ENCODE data around the gene EXOC3.

The EXOC3 gene

DNA sequence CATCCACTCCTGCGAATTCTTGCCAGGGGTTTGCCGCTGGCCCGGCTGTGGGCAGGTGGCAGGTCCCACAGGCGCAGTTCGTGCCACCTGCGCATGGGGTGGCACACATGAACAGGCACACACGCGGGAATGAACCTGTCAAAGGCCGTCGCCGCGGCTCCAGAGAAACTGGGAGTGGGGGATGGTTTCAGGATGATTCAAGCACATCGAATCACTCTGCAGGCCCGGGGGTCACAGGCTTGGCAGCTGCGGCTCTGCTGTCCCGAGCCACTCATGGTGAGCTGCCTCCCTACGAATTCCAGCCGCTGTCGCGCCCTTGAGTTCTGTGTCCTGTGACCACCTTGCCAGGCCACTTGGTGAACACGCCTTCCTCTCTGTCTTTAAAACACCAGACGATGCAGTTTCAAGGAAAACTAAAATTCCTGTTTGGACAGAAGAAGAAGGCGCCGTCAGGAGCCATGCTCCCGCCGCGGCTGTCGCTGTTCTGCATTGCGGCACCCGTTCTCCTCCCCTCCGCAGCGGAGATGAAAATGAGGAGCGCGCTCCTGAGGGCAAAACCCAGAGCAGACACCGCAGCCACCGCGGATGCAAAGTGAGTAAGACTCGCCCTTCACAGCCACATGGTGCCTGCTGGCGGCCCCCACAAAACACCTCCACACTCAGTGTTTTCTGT, 15.4 kb upstream of the EXOC3 start:
- no peak for DNase-seq

DNA sequence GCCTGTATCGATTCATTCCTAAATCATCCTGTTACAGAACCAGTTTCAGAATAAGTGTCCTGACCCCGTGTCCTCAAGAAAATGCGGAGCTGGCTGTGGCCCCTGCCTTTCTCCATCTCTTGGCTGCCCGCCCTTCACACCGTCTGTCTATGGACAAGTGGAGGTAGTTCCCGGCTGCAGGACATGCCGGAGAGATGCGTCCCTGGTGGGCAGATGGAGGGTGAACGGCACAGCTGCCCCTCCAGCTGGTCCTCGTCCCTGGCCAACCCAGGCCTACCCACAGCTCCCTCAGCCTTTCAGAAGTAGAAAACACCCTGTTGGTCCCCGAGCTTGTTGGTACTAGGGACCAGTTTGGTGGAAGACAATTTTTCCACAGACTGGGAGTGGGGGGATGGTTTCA, 14.8 kb upstream of the EXOC3 start:
- no peak for DNase-seq

DNA sequence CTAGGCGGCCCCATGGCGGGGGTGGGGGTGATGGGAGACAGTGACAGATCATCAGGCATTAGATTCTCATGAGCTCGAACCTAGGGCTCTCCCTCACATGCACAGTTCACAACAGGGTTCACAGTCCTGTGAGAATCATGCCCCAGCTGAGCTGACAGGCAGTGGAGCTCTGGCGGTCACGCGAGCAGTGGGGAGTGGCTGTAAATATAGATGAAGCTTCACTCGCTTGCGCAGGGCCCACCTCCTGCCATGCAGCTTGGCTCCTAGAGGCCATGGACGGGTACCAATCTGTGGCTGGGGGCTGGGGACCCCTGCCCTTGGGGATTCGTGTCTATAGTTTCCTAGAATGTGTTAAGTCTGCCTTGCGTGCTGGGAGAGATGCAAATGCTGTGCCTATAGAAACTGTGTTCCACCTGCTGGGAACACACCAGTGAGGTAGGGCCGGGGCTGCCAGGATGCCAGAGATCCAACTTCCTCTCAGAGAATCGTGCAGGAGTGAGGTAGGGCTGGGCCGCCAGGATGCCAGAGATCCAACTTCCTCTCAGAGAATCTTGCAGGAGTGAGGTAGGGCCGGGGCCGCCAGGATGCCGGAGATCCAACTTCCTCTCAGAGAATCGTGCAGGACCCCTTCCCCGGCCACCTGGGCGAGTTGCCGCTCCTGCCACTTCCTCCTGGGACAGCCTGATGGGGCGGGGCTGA, 14.1 kb upstream of the EXOC3 start:
- DNase-seq, result no peak

DNA sequence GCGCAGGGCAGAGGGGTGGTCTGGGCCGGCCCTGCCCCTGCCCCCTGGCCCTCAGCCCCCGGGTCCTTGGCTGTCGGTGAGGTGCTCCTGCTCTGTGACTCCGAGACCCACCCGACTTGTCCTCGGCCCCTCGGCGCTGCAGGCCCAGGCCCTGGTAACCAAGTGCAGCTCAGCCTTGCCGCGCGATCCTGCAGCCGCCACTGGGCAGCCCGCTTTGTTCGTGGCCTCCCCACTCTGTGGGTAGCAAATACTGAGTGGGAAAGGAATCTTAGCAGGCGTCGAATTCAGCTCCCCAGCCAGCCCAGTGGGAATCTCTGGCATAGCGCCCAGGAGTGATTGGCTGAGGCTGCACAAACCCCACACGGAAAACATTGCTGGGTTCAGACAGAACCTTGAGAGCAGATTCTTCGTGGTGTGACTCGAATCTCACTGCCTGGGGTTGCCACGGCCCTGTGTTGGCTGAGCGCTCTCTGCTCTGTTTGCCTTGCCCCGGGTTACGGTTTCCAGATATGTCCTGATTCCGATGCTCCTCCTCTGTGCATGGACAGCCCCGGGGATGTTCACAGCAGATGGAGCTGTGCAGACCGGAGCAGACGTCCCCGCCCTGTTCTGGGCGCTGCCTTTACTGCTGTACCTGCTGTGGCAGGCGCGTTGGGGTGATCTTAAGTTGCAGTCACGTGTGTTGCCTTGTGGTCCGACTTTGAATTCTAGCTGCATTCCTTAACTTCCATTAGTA, 13.4 kb upstream of the EXOC3 start:
- DNase-seq, result no peak

DNA sequence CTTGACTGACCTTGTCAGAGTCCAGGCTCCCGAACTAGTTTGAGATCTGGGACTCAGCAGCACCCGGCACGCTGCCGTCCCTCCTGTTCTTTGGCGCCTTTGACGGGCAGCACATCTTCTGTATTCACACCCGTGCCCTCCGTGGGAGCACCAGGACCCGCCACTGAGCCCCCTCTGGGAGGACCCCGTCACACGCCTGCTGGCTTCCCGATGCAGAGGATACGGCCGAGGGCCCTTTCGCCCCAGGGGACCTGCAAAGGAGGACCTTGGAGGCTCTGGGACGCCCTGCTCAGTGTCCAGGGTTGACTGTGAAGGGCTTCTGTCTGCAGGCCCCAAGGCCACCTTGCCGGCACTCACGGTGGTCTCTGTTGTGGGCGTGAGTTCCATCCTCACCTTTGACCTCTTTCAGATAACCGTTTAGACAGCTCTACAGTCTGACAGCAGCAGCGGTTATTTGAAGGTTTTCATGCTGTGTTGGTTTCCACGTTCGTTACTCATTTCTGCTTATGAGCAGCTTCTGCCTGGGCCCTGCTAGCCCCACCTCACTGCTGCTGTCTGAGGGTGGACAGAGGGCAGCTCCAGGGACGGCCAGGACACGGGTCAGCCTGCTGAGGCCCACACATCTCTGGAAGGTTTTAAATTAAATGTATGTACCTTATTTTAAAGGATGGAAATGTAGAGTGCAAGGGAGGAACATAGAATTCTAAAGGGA, 12.6 kb upstream of the EXOC3 start:
- no peak for DNase-seq

DNA sequence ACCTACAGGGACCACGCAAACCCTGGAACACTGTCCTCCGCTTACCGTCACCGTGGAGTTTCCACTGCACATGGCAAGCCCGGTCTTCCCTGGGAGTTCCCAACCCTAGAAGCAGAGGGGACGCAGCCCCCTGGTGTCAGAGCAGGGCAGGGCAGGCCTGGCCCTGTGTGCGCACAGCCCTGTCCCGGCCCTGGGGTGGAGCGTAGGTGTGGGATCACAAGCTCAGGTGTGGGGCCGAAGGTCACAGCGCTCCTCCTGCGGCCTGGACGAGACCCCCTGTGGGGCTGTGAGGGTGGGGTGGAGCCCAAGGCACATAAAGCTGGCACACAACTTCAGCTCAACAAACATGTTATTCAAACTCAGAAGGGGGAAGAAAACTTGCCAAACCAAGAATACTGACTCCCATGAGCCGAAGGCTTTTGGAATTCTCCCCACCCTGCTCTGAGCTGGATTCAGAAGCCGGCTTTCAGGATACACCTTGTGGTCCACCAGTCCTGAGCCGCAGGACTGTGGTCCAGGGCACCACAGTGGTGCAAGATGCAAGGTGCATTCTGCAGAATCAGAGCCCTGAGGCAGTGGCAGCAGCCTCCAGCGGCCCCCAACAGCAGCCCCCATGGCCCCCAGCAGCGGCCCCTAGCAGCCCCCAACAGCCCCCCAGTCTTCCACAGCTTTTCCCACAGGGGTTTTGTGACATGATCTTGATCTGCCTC, 11.8 kb upstream of the EXOC3 start:
- no peak for DNase-seq

DNA sequence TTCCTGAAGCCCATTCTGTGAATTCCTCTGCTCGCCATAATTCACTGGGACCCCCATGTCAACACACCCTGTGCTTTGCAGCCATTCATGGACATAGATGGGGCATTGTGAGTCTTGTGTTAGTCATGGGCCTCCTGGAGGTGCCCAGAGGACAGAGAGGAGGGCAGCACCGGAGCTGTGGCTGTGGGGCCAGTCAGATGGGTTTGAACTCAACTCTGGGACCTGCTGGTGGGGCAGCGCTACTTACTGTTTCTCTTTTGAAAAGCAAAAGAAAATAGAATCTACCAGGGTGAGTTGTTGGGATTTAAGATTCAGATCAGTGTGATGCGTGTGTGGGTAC, 11.3 kb upstream of the EXOC3 start:
- no peak for DNase-seq

DNA sequence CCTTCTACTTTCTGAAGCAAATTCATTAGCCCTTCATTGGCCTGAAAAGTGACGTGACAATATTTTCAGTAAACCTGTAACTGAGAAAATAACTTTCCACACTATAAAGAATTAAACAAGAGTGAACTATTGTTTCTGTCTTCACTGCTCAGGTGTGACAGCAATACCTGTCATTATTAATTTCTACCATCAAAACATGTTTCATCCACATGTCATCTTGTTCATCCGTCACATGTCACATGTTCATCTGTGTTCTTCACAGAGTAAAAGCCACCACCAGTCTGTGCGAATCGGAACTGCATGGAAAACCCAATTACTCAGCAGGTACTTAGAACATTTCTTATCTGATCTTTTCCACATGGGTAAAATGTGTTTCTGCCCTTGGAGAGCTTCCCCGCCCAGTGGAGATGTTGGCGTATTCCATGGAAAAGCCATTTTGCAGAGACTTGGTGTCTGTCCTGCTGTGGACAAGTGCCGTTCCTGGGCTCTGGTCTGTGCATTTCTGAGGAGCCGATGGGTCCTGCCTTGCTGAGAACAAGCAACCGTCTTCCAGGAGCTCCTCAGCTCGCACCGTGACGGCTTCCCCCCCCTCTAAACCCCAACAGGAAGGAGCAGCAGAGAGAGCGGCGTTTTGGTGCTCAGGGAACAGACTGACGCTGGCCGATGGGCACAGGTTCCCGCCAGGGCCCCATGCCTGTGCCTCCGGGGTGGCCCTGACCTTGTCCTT, 10.6 kb upstream of the EXOC3 start:
- no peak for DNase-seq

DNA sequence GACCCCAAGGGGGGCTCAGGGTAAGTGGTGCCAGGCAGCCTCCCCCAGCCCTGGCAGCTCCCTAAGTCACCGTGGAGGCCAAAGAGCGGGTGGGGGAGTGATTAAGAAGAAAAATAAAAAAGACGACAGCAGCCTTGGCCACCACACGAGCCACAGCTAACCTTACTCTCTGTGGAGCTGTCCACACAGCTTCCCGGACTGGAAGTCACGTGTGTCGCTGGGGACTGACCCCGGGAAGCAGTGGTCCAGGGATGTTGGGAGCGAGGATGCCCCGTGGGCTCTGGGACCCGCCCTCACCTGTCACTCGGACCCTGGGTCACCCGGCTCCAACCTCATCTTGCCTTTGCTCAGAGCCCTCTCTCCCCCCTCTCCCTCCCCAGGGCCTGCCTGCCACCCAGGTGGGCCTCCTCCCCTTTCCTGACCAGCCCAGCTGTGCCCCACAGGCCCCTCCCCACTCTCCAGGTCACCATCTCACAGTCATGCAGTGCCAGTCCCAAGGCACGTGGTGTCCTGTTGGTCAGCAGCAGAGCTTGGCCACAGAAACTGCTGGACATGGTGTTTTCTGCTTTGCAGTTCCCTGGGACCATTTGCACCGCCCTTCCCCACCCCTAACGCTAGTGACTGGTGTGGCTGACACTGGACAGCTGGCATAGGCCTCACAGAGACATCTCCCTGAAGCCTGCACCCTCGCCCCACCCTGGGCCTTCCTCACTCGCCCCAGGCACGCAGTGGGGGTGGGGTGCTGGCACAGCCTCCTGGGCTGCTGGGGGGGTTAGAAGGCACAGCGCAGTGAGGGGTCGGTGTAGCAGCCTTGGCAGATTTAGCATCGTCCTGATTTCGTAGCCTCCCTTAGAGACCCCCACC, 9.8 kb upstream of the EXOC3 start:
- no peak for DNase-seq

DNA sequence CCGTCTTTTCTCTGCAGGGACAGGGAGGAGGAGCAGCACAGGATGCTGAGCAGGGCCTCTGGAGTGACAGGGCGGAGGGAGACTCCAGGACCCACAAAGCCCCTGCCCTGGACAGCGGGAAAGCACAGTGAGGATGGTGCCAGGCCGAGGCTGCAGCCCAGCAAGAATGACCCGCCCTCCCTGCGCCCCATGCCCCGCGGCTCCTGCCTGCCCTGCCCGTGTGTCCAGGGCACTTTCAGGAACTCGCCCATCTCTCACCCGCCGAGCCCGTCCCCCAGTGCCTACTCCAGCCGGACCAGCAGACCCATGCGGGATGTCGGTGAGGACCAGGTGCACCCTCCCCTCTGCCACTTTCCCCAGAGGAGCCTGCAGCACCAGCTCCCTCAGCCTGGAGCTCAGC, 9.1 kb upstream of the EXOC3 start:
- no peak for DNase-seq

DNA sequence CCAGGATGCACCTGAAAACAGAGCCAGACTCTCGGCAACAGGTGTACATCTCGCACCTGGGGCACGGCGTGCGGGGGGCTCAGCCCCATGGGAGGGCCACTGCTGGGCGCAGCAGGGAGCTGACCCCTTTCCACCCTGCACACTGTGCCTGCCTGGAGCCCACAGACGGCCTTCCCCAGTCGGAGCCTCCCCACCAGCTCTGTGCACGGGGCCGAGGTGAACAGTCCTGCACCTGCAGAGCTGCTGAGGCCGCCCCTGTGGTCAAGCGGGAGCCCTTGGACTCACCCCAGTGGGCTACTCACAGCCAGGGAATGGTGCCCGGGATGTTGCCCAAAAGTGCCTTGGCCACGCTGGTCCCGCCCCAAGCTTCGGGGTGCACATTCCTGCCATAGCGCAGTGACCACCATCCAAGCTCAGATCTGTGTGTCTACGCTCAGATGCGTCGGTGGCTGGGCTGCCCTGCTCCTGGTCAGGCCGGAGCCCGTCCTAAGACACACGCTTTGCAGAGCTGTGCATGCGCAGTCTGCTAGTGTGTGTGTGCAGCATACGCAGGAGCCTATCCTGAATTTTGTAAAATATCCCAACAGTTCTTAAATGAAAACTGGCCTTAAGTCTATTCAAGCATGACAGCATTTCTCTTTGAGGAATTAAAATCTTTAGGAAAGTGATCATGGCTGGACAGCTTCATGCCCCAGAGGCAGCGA, 8.4 kb upstream of the EXOC3 start:
- DNase-seq, result no peak

DNA sequence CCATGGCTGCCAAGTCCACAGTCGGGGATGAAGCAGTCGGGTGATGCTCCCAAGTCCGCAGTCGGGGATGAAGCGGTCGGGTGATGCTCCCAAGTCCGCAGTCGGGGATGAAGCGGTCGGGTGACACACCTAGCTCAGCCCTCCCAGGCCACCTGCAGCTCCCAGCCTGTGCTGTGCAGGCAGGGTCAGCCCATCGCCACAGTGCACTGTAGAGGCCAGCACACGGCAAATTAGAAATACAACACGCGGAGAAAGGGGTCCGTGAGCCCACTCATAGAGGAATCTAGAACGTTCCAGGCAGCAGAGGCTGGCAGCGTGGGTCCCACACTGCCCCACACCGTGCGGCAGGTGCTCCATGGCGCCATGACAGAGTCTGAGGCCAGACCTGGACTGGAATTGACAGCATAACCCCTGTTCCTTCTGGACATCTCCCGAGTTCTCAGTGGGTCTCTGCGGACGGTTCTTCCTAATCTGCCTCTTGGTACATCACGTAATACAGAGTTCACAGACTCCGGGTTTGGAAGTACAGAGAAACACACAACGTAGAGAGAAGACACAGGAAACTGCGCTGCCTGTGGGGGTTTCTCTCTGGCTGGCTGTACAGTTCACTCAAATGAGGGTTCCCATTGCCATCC, 7.7 kb upstream of the EXOC3 start:
- DNase-seq, result no peak

DNA sequence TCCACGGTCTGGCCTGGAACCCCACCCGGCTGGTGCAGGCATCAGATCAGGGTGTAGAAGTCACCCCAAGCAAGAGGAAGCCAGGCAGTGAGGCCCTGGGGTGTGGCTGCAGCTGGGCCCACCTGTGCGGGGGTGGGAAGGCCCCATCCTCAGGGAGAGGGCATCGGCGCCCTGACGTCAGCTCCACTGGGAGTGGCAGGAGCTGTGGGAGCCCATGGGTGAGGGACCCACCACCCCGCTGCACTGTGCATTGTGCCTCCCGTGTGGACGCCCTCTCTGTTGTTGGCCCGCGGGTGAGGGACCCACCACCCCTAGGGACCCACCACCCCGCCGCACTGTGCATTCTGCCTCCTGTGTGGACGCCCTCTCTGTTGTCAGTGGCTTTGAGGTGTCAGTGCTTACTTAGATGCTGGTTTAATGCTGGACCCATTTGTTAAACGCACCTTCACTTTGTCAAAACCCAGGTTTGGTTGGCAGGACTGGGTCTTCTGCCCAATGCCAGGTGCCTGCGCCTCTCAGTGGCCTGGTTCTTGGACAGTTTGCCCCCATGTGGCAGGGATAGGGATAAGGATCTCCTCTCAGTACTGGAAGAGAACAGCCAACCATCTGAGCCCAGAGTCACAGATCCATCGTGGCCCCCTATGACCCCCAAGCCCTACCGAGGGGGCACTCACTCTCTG, 6.9 kb upstream of the EXOC3 start:
- DNase-seq, result no peak

DNA sequence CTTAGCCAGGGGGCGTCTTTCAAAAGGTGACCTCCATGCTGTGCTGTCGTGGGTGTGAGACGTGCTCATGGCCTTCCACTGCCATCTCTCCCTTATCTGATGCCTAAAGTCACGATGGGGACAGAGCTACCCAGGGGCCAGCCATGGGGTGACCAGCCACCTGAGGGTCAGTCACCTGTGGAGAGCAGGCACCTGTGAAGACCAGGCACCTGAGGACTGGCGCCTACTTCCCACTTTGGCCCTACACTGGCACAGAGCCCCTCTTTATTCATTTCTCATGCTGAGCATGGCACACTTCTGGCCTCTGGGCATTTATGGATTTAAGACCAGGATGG, 6.4 kb upstream of the EXOC3 start:
- no peak for DNase-seq

DNA sequence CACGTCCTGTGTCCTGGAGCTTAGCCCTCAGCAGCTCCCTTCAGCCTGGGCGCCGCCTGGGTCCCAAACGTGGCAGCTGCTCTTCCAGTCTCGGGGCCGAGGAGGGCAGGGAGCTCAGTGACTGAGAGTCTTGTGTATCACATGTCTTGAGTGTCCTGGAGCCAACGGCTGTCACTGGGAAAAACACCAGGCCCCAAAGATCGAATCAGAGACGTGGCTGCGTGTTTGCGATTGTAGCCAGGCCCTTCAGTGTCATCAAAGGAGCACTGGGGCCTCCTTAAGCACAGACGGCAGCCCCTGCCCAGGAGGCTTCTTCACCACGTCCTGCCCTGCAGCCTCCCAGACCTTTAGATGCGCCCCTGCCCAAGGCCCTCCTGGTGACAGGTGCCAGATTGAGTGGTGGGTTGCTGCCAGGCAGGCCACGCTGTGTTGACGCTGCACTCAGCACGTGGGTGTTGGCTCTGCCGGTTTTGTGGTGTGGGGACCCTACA, 5.7 kb upstream of the EXOC3 start:
- DNase-seq, result no peak

DNA sequence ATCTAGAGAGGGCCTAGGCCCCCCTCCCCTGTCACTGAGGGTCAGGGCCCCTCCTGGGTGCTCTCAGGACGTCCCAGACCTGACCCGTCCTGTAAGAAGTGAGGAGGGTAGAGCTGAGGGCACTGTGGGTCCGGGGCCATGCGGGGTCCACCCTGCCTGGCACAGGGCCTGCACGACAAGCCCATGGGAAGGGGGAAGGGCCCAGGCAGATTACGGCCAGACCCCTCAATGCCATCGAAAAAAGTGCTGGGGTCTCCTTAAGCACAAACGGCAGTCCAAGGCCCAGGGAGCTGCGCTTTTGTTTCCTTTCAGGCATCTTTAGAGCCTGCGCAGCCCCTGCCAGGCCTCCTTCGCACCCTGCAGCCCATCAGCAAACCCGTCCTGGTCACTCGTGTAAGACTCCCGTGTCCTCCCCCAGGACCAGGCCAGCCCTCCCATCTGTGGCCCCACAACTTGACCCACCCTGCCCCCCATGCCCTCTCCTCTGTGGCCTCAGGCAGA, 4.4 kb upstream of the EXOC3 start:
- DNase-seq, result no peak

DNA sequence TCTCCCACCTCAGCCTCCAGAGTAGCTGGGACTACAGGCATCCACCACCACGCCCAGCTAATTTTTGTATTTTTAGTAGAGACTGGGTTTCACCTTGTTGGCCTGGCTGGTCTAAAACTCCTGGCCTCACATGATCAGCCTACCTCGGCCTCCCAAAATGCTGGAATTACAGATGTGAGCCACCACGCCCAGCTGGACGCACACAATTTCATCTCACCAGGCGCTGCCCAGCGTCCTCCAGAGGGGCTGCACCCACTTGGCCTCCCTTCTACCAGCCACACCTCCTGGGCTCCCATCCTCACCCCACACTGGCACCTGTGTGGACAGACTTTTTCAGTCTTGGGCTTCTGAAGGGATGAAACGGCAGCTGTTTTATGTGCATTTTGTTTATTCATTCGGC, 3.8 kb upstream of the EXOC3 start:
- DNase-seq, result no peak

DNA sequence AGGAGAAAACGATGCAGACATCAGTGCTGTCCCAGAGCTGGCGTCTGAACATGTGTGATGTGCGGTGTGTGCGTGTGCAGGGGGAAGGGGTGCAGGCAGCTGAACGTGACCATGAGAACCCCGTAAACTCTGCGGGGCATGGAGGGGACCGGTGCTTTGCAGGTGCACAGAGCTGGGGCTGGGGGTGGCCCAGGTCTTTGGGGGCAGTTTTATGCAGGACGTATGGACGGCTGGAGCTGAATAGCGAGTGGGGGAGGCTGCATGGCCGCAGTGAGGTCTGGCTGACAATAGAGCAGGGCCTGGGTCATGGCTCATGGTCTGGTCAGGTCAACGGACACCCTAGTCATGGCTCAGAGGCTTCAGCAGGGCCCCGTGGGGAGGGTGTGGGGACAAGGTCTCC, 3.3 kb upstream of the EXOC3 start:
- no peak for DNase-seq
